HG03097 (cell line): Measurements from ENCODE around the gene COL1A1.

ENCODE experiments used
- ATAC-seq: cut with Tn5 transposase; IDR thresholded peaks from one replicate; pipeline ENCODE4 v1.9.1; 2021; ENCODE audit not compliant: unreplicated experiment, low FRiP score

The COL1A1 gene

GRCh38 chr17:50214976-50215760 is 13.7 kb upstream of the COL1A1 start:
- no peak for ATAC-seq

- ATAC-seq, result peak; percentile 59
Observed at GRCh38 chr17:50213026-50214022, 11.9 kb upstream of the COL1A1 start.

GRCh38 chr17:50212121-50212843 is 10.9 kb upstream of the COL1A1 start:
- no peak for ATAC-seq

- no peak for ATAC-seq
Observed at GRCh38 chr17:50211249-50212120, 10.1 kb upstream of the COL1A1 start.

- ATAC-seq, result no peak
Observed at GRCh38 chr17:50210240-50211225, 9.1 kb upstream of the COL1A1 start.

GRCh38 chr17:50209472-50210239 is 8.2 kb upstream of the COL1A1 start:
- ATAC-seq, result no peak

GRCh38 chr17:50209133-50209471 is 7.7 kb upstream of the COL1A1 start:
- no peak for ATAC-seq

GRCh38 chr17:50208611-50209061 is 7.2 kb upstream of the COL1A1 start:
- no peak for ATAC-seq

- ATAC-seq, result no peak
Observed at GRCh38 chr17:50207792-50208567, 6.5 kb upstream of the COL1A1 start.

- ATAC-seq, result no peak
Observed at GRCh38 chr17:50207315-50207714, 5.9 kb upstream of the COL1A1 start.

- ATAC-seq, result no peak
Observed at GRCh38 chr17:50206604-50207293, 5.3 kb upstream of the COL1A1 start.

- no peak for ATAC-seq
Observed at GRCh38 chr17:50205963-50206505, 4.6 kb upstream of the COL1A1 start.

- no peak for ATAC-seq
Observed at GRCh38 chr17:50205111-50205962, 3.9 kb upstream of the COL1A1 start.

GRCh38 chr17:50204431-50204830 is 3.0 kb upstream of the COL1A1 start:
- ATAC-seq, result no peak

GRCh38 chr17:50203604-50204345 is 2.3 kb upstream of the COL1A1 start:
- no peak for ATAC-seq
